Breast epithelium (tissue), 4 donors: Measurements from ENCODE around the gene HBQ1. TPM values are rescaled to one million over a fixed set of nuclear protein-coding genes. Genes with fewer than 3 reads are reported as not detected.

Source experiments
- DNase-seq, 2 donors: peaks; one replicate each; pipeline ENCODE4 v3.0.0-alpha.2; 2019; ENCODE audit warnings: low spot score in 2 of 2
- H3K27ac ChIP-seq, 2 donors: fragments of 200-600 bp; sonication (generic) in 1 of 2; one replicate each; pipeline ENCODE4 v1.5.1; 2016 to 2019; ENCODE audit warnings: mild to moderate bottlenecking in 1 of 2
- H3K27me3 ChIP-seq, 2 donors: fragments of 200-600 bp; sonication (generic) in 1 of 2; one replicate each; pipeline versions ENCODE4 v1.5.1 to v1.6.0; 2017 to 2019; ENCODE audit warnings: control low read depth in 1 of 2, mild to moderate bottlenecking in 1 of 2
- H3K36me3 ChIP-seq: fragments of 200-600 bp; one replicate; pipeline ENCODE4 v1.5.1; 2019
- H3K4me1 ChIP-seq, 2 donors: fragments of 200-600 bp; sonication (generic); one replicate each; pipeline ENCODE4 v1.5.1; 2016 to 2019; ENCODE audit warnings: control low read depth in 1 of 2
- H3K4me3 ChIP-seq, 3 donors: fragments of 200-600 bp; sonication (generic); 1 replicate in 2 of 3; 2 replicates in 1 of 3; pipeline ENCODE4 v1.5.1; 2016 to 2019; ENCODE audit warnings: mild to moderate bottlenecking in 3 of 3, moderate library complexity in 2 of 3
- H3K9me3 ChIP-seq, 2 donors: fragments of 200-600 bp; sonication (generic) in 1 of 2; one replicate each; pipeline ENCODE4 v1.5.1; 2016 to 2019; ENCODE audit warnings: control low read depth in 1 of 2
- POLR2A ChIP-seq: fragments of 450-650 bp; IDR thresholded peaks from one replicate; pipeline ENCODE4 v1.6.1; 2016; ENCODE audit warnings: antibody characterized with exemption, mild to moderate bottlenecking, moderate library complexity
- POLR2AphosphoS5 ChIP-seq, 3 donors: sonication (generic); formaldehyde crosslinking; IDR thresholded peaks; one replicate each; pipeline ENCODE4 v1.6.1; 2017; ENCODE audit warnings: antibody characterized with exemption in 3 of 3
- intact Hi-C: fragments of 100-400 bp; cut with DNase I; formaldehyde crosslinking; loops from one replicate; pipeline ENCODE4 v1.15.1; 2023; ENCODE audit warnings: low total_unique reads
- total RNA-seq, 3 donors: library from RNA; depleted of rRNA; stranded (reverse); fragments of >200 nt; gene quantifications; one replicate each; pipeline ENCODE4 v1.1.0, GENCODE V29; 2016
- TF ChIP-seq, protein P1 (sequence below), 3 donors: fragments of 450-650 bp; IDR thresholded peaks; one replicate each; pipeline ENCODE4 v1.5.1; 2016 to 2017; ENCODE audit warnings: antibody characterized with exemption in 3 of 3, mild to moderate bottlenecking in 3 of 3, moderate library complexity in 3 of 3

The HBQ1 gene
- total RNA-seq, 3 donors from 2014 or later, result not detected

DNA sequence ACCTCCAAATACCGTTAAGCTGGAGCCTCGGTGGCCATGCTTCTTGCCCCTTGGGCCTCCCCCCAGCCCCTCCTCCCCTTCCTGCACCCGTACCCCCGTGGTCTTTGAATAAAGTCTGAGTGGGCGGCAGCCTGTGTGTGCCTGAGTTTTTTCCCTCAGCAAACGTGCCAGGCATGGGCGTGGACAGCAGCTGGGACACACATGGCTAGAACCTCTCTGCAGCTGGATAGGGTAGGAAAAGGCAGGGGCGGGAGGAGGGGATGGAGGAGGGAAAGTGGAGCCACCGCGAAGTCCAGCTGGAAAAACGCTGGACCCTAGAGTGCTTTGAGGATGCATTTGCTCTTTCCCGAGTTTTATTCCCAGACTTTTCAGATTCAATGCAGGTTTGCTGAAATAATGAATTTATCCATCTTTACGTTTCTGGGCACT is 2.9 kb upstream of the HBQ1 start:
- no peaks in the 10 kb centered on the region for H3K9me3 ChIP-seq
- H3K27me3 ChIP-seq, result peaks cover 6 to 58% of the 10 kb centered on the region in 2 donors
- DNase-seq, result no peak
- H3K4me1 ChIP-seq, result peaks cover 11% of the 10 kb centered on the region in 2 donors
- TF ChIP-seq, protein P1, sequence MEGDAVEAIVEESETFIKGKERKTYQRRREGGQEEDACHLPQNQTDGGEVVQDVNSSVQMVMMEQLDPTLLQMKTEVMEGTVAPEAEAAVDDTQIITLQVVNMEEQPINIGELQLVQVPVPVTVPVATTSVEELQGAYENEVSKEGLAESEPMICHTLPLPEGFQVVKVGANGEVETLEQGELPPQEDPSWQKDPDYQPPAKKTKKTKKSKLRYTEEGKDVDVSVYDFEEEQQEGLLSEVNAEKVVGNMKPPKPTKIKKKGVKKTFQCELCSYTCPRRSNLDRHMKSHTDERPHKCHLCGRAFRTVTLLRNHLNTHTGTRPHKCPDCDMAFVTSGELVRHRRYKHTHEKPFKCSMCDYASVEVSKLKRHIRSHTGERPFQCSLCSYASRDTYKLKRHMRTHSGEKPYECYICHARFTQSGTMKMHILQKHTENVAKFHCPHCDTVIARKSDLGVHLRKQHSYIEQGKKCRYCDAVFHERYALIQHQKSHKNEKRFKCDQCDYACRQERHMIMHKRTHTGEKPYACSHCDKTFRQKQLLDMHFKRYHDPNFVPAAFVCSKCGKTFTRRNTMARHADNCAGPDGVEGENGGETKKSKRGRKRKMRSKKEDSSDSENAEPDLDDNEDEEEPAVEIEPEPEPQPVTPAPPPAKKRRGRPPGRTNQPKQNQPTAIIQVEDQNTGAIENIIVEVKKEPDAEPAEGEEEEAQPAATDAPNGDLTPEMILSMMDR (IDR thresholded peaks at IDR 0.05), result no peak
- no peak for TF ChIP-seq POLR2AphosphoS5 (IDR thresholded peaks at IDR 0.05)
- TF ChIP-seq POLR2A, result no peak
- H3K4me3 ChIP-seq, result no peak overlapping the region
- H3K27ac ChIP-seq, result no peak overlapping the region
- no peaks in the 10 kb centered on the region for H3K36me3 ChIP-seq
- intact Hi-C loops, result no loop called here

DNA sequence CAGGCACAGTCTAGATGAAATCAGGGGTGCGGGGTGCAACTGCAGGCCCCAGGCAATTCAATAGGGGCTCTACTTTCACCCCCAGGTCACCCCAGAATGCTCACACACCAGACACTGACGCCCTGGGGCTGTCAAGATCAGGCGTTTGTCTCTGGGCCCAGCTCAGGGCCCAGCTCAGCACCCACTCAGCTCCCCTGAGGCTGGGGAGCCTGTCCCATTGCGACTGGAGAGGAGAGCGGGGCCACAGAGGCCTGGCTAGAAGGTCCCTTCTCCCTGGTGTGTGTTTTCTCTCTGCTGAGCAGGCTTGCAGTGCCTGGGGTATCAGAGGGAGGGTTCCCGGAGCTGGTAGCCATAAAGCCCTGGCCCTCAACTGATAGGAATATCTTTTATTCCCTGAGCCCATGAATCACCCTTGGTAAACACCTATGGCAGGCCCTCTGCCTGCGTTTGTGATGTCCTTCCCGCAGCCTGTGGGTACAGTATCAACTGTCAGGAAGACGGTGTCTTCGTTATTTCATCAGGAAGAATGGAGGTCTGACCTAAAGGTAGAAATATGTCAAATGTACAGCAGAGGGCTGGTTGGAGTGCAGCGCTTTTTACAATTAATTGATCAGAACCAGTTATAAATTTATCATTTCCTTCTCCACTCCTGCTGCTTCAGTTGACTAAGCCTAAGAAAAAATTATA is 2.1 kb upstream of the HBQ1 start:
- no peaks in the 10 kb centered on the region for H3K36me3 ChIP-seq
- H3K27me3 ChIP-seq, result peaks cover 6 to 58% of the 10 kb centered on the region in 2 donors
- intact Hi-C loops, result no loop called here
- H3K4me3 ChIP-seq, result no peak overlapping the region
- H3K27ac ChIP-seq, result no peak overlapping the region
- no peak for DNase-seq
- H3K9me3 ChIP-seq, result no peaks in the 10 kb centered on the region
- peaks cover 11% of the 10 kb centered on the region in 2 donors for H3K4me1 ChIP-seq
- TF ChIP-seq, protein P1 (IDR thresholded peaks at IDR 0.05), result no peak
- TF ChIP-seq POLR2AphosphoS5 (IDR thresholded peaks at IDR 0.05), result no peak
- no peak for TF ChIP-seq POLR2A

DNA sequence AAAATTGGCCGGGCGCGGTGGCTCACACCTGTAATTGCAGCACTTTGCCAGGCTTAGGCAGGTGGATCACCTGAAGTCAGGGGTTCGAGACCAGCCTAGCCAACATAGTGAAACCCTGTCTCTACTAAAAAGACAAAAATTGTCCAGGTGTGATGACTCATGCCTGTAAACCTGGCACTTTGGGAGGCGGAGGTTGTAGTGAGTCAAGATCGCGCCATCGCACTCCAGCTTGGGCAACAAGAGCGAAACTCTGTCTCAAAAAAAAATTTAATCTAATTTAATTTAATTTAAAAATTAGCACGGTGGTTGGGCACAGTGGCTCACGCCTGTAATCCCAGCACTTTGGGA is 1.6 kb upstream of the HBQ1 start:
- no peak overlapping the region for H3K4me3 ChIP-seq
- no peak for DNase-seq
- H3K36me3 ChIP-seq, result no peaks in the 10 kb centered on the region
- H3K9me3 ChIP-seq, result no peaks in the 10 kb centered on the region
- H3K27ac ChIP-seq, result no peak overlapping the region
- peaks cover 11% of the 10 kb centered on the region in 2 donors for H3K4me1 ChIP-seq
- intact Hi-C loops, result no loop called here
- TF ChIP-seq, protein P1 (IDR thresholded peaks at IDR 0.05), result no peak
- no peak for TF ChIP-seq POLR2AphosphoS5 (IDR thresholded peaks at IDR 0.05)
- TF ChIP-seq POLR2A, result no peak
- H3K27me3 ChIP-seq, result peaks cover 6 to 54% of the 10 kb centered on the region in 2 donors

DNA sequence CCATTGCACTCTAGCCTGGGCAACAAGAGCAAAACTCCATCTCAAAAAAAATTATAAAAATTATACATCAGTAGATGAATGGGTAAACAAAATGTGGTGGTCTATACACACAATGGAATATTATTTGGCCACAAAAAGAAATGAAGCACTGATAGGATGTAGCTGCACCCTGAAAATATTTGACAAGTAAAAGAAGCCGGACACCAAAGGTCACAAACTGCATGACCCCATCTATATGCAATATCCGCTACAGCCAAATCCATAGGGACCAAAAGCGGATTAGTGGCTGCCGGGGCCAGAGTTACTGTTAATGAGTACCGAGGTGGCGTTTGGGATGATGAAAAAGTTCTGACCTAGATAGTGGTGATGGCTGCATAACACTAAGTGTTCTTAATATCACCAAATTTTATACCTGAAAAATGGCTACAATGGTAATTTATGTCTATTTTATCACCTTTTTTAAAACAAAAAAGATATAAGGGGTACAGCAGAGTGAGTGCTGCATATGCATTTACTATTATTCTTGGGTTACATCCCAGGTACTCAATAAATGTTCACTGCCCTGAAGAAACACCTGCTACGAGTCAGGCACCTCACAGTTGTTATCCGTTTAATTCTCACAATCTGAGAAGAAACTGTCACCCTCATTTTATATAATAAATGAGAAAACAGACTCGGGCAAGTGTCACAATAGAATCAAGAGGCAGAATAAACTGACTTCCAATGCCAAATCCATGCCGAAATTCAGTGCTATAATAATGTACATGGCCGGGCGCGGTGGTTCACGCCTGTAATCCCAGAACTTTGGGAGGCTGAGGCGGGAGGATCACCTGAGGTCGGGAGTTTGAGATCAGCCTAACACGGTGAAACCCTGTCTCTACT is 807 bp upstream of the HBQ1 start:
- DNase-seq, result no peak
- no peak for TF ChIP-seq POLR2AphosphoS5 (IDR thresholded peaks at IDR 0.05)
- TF ChIP-seq POLR2A, result no peak
- TF ChIP-seq, protein P1 (IDR thresholded peaks at IDR 0.05), result no peak
- Histone ChIP-seq H3K27me3 (peaks cover 6 to 52% of the 10 kb centered on the region in 2 donors), H3K27ac (no peak overlapping the region), H3K9me3 (no peaks in the 10 kb centered on the region), H3K36me3 (no peaks in the 10 kb centered on the region), H3K4me3 (no peak overlapping the region), H3K4me1 (peaks cover 11% of the 10 kb centered on the region in 2 donors)
- intact Hi-C loops, result no loop called here
